GM19193 (cell line): ENCODE data around the gene TAGAP.

Experiments
- POLR2A ChIP-seq: IDR thresholded peaks from 4 replicates; pipeline ENCODE4 v1.6.1; 2011; ENCODE audit not compliant: insufficient read depth, insufficient read length; ENCODE audit errors: extremely low read depth

TAGAP gene

DNA sequence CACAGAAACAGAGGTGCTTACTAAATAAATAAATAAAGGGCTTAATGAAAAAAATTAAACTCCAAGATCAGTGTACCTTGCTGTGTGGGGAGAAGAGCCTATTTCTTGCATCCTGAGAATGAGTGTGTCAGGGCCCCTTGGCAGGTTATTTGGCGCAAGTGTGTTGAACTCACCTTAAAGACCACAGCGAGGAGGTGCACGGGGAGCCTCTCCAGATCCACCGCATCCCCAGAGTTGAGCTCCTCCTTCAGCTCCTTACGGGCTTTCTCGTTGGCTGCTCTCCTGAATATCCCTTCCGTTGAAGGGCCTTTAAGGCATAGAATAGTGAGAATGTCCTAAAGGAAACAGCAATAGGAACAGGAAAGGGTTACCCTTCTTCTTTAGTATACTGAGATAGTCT is 3.6 kb downstream of the TAGAP start:
- TF ChIP-seq POLR2A = no peak

DNA sequence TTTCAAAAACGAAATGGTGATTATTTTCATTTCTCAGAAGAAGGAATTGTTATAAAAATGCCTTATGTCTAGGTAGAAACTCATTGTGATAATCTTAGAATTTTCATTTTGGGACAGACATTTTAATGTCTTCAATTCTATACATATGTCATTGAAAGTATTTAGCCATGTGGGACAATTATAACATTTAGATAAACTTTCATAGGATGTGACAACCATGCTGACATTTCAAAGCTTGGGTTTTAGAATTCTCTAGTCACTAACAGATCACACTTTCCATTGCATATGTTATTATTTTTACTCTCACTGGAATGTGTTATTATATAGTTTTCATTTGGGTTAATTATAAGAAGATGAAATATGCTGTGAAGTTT is 4.9 kb downstream of the TAGAP start:
- no peak for TF ChIP-seq POLR2A

DNA sequence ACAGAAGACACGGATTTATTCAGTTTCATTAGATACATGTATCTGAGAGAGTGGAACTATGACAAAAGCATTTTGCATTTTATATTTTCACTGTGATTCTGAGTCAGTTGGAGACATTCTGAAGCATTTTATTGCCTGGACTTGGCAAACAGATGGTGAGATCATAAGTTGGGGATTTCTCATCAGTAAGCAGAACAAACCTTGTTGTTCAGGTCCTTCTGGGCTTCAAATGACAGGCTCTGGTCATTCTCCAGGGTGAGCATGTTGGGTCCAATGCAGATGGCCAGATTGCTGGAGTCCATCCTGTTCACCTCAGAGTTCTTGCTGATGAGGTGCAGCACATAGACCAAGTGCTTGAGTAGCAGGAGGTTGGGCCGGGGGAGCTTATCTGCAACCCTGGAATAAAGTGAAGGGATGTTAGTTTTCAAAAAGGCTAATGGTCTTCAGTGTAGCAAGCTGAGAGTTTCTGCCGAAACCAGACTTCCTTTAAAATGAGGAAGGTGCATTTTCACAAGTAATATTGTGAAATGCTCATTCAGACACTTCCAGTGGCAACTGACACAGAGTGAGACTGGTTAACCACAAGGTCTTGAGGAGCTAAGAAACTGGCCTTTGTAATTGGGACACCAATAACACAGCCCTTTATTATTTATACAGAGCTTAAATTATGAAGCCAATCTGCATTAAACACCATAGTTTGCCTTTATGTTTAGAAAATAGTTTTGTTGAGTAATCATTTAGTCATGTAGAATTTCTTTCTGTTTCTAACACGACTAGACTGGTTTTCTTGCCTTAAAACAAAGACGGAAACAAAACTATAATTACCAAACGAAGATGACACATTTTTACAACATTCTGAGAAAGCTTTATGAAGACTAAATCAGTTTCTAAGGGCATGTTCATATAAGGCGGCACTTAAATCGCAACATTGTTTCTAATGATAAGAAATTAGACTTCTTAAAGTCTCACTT is 5.6 kb downstream of the TAGAP start:
- no peak for TF ChIP-seq POLR2A

DNA sequence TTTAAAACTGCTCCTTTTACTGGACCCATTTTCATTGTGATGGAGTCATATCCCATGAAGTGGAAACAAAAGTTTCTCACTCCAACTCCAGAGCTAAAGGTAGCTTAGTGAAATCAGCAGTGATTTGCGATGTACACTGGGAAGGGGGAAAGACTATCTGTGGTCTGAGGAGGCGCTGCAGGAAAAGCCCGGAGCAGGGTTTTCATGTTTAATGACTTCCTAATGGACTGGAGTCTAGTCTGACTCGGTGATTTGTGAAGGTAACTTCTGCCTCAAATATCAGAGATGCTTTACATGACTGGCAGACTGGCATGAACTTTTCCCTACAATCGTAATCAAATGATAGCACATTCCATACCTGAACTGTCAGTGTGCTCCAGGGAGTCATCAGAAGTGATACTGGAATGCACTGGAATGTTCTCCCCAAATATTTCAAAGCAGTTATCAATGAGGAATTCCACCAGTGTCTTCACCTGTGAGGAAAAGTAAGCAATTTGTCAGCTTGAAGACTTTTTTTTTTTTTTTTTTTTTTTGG is 7.0 kb downstream of the TAGAP start:
- TF ChIP-seq POLR2A = no peak

DNA sequence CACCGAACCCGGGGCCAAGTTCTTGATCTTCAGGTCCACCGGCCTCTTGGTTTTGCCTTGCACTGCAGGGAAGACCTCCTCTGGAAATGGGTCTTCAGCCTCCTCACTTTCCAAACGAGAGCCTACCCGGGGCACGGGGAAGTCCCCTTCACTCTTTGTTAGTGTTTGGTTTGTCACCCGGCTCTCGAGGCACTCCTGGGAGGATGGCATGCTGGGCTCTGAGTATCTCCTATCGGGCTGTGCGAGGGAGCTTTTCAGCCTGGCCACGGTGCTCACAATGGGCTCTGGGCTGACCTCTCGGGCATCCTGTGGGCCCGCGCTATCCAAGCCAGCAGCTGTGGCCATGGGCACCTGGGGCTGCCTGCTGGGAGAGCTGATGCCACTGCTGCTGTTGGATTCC is 8.1 kb downstream of the TAGAP start:
- TF ChIP-seq POLR2A = no peak

DNA sequence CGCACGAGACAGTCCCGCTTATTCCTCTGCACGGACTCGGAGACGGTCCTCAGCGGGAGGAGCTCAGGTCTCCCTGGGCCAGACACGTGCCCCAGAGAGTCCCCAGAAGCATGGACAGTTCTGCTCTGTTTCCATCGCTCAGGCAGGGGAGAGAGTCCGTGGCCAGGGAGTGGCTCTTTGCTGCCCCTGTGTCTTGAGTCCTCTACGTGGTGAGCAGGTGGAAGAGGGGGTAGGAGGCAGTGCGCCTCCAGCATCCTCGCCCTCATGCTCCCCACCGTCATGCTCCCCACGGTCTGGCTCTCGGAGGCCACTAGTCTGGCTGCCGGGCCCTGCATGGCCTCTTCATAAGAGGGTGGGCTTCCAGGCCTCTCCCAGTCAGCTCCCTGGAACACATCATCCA is 8.9 kb downstream of the TAGAP start:
- TF ChIP-seq POLR2A = no peak

DNA sequence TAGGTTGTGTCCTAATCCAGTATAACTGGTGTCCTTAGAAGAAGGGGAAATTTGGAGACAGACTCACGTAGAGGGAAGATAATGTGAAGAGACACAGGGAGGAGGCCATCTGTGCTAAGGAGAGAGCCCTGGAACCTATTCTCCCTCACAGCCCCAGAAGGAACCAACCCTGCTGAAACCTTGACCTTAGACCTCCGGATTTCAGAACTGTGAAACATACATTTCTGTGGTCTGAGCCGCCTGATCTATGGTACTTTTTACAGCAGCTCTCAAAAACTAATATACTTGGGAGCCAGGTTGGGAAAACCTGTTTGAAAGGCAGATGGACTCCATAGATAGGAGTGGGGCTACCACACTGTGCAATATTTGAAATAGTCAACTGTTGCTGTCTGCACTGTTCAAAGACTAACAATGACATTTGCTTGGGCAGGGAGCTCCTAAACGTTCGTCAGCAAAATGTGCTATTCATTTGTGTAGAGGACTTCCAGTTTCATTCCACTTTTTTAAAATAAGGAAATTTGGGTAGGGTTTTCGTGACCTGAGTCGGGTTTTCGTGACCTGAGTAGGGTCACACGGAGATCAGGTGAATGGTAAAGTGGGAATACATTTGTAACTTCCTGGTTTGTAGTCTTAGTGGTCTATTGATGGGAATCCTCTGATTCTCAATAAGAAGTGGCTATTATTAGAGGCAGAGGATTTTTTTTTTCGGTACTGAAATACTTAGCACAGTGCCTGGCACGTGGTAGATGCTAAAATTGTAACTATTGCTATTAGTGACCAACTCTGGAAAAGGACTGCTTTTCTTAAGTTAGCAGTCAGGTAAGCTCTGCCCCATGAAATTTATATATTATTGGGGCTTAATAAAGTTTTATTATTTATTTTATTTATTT is 11.4 kb downstream of the TAGAP start:
- no peak for TF ChIP-seq POLR2A

DNA sequence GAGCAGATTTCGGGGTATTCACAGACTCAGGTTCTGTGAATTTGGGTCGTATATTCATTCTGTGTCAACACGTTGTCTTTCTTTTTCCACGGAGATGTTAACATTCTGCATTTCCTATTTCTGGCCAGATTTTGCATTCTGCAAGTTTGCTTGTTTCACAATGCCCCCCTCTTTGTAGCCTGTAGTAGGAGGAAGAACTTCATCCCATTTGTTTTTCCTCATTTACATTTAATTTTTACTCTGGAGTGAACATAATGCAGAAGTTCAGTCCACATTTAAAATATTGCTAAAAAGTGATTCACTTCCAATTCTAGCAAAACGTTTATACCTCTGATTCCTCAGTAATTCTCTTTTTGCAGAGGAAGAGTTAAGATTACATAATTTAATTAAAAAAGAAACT is 12.9 kb downstream of the TAGAP start:
- no peak for TF ChIP-seq POLR2A

DNA sequence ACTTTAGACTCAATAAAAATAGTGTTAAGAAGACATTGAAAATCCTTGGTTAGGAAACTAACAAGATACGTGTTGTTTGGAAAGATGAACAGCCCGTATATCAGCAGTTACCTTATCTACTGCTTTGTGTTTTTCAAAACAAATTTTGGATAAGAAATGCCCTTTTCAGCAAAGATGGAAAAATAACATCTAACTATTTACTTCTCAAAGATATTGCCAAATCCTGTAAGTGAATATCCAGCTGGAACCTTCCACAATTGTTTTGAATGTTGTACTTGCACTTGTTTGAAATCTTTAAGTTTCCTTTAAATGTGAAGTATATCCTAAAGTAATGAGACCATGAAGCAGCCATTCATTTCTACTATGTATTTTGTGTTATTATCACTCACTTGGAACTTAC is 14.6 kb downstream of the TAGAP start:
- TF ChIP-seq POLR2A = no peak

DNA sequence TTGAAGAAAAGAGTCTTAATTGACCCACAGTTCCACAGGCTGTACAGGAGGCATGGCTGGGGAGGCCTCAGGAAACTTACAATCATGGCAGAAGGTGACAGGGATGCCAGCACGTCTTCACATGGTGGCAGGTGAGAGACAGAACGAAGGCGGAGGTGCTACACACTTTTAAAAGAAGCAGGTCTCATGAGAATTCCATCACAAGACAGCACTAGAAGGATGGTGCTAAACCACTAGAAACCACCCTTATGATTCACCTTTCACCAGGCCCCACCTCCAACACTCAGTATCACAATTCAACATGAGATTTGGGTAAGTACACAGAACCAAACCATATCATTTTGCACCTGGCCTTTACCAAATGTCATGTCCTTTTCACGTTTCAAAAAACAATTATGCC is 20.9 kb downstream of the TAGAP start:
- TF ChIP-seq POLR2A = no peak

DNA sequence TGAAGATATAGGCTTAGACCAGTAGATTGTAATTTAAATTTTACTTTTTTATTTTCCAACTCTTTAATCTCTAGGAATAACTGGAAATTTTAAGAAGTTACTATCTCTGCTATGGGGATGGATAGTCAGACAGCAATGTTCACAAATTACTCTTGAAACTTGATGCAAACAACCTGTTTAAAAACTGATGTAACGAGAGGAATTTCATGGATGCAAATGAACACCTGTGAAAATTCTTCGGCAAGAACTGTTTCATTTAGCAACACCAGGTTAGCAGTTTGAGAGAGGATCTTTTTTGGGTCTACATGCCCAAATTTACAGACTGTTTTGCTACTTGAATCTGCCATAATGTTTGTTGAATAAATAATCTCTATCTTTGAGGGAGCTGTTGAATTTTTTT is 24.8 kb downstream of the TAGAP start:
- no peak for TF ChIP-seq POLR2A

DNA sequence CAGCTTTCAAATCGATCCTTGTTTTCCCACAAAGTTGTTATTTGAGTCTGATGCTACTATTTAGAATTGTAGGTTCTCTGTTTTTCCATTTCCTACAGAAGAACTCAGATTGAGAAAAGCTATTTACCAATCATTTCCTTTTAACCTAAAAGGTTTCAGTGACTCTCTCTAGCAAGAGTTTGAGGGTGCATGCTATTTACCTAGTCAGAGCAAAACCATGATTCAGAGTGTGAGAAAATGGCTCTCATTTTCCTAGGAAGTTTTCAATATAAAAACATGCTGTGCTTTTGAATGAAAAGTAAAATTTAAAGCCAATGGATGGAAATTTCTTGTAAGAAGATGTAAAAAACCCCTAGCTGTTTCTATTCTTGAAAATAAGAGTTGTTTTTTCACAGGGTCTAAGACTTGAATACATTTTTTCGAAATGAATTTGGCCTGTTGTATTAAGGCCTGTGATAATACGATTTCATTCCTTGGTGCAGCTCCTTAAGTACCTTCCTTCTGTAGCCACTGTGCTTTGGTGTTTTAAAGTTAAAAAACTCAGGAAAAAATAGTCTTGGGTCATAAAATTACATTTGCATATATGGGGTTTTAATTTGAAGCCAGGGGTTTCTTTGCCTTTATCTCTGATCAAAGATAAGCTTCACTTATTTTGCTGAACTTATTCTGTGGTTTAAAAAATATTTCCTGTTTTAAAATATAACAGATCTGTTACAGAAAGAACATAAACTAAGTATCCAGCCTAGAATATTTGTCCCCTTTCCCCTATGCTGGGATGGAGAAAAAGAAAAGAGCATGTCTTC is 26.8 kb downstream of the TAGAP start:
- no peak for TF ChIP-seq POLR2A

DNA sequence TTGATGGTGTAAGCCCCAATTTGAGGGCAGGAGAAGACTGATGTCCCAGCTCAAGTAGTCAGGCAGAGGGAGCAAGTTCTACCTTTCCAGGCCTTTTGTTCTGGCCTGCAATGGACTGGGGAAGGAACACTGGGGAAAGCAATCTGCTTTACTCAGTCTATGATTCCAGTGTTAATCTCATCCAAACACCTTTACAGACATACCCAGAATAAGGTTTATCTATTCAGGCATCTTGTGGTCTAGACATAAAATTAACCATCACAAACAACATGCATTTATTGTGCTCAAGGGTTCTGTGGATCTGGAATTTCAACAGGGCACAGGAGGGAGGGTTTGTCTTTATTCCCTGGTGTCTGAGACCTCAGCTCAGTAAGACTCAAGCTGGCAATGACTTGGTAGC is 30.4 kb downstream of the TAGAP start:
- no peak for TF ChIP-seq POLR2A

DNA sequence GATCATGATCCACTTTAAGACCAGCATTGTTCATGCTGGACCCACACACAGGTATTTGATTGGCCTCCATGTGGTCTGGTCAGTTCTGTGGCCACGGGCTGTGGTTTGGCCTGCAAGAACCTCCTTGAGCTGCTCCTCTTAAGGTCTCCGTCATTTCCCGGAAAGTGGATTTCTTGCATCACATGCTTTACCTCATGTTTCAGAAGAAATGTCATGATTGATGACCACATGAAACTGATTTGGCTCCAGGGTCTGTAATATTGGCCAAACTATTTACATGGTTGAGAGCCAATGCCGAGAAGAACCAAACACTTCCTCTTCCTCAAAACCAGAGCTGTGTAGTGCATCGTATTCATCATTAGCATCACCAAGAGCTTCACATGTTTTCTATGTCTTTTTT is 31.6 kb downstream of the TAGAP start:
- no peak for TF ChIP-seq POLR2A

DNA sequence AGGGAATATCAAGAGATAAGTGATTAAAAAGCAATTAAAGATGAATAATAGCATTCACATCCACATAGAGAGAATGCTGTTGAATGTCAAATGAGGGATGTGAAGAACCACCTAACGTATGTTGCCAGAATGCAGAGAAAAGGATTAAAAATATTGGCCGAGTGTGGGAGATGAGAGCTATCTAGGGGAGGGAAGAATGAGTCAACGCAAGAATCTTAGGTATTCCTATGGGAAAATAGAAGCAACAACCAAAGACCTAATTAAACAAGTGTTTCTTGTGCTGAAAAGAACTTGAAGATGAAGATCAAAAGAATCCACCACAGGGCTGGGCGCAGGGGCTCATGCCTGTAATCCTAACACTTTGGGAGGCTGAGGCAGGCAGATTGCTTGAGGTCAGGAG is 32.6 kb downstream of the TAGAP start:
- TF ChIP-seq POLR2A = no peak
